H1 (cell line): Measurements from ENCODE around the gene RAPGEF1. TPM values are rescaled to one million over a fixed set of nuclear protein-coding genes. Genes with fewer than 3 reads are reported as not detected.

ENCODE experiments used
- CBX5 ChIP-seq: fragments of 300-800, 300-1000 bp; sonication (generic); IDR thresholded peaks from 2 replicates; pipeline ENCODE4 v1.7.1; 2016; ENCODE audit warnings: antibody characterized with exemption, low read length, low read depth
- CHD2 ChIP-seq: IDR thresholded peaks from 2 replicates; pipeline ENCODE4 v1.6.1; 2012; ENCODE audit warnings: low read length, improper control_type of control experiment
- FOSL1 ChIP-seq: IDR thresholded peaks from 2 replicates; pipeline ENCODE4 v1.6.1; 2011; ENCODE audit warnings: mild to moderate bottlenecking, low read depth, low read length, moderate library complexity; ENCODE audit not compliant: insufficient read depth
- GTF2F1 ChIP-seq: IDR thresholded peaks from 2 replicates; pipeline ENCODE4 v1.6.1; 2012; ENCODE audit warnings: low read depth, low read length, improper control_type of control experiment, borderline replicate concordance
- KDM4A ChIP-seq: IDR thresholded peaks from one replicate; pipeline ENCODE4 v1.7.1; 2012; ENCODE audit warnings: low read depth, mild to moderate bottlenecking, moderate library complexity, low read length, inconsistent platforms; ENCODE audit not compliant: severe bottlenecking
- KDM5A ChIP-seq: fragments of 200-600 bp; IDR thresholded peaks from 2 replicates; pipeline ENCODE4 v1.7.1; 2012; ENCODE audit warnings: mild to moderate bottlenecking, low read length, inconsistent platforms, mixed read lengths
- polyA plus RNA-seq, 7 experiments: library from polyadenylated mRNA; depleted of rRNA in 3 of 7; stranded (reverse) in 5 of 7; unstranded in 2 of 7; fragments of >200 nt in 5 of 7; fragments of 200-250 nt in 2 of 7; gene quantifications; 1 replicate in 5 of 7; 2 replicates in 1 of 7; 4 replicates in 1 of 7; pipeline versions ENCODE4 v1.2.1 to v1.2.3, GENCODE V29; 2011 to 2013; ENCODE audit warnings: missing spikeins in 2 of 7, mixed read lengths in 2 of 7
- total RNA-seq: library from RNA; stranded (reverse); fragmentation: NEBNext Ultra II Directional; extraction: Animal tissue kit (Norgen Biotek cat#: 25700); gene quantifications from 2 replicates; pipeline ENCODE4 v1.2.1, GENCODE V29; 2021
- TF ChIP-seq, protein P1 (sequence below): IDR thresholded peaks from 2 replicates; pipeline ENCODE4 v1.6.1; 2012; ENCODE audit warnings: low read length, inconsistent platforms

The RAPGEF1 gene
- total and polyA plus RNA-seq, 2 of the 8 experiments (the other 6 are each of a cell fraction or from before 2014, with no cell fraction given): 29.7 to 78.9 TPM

DNA sequence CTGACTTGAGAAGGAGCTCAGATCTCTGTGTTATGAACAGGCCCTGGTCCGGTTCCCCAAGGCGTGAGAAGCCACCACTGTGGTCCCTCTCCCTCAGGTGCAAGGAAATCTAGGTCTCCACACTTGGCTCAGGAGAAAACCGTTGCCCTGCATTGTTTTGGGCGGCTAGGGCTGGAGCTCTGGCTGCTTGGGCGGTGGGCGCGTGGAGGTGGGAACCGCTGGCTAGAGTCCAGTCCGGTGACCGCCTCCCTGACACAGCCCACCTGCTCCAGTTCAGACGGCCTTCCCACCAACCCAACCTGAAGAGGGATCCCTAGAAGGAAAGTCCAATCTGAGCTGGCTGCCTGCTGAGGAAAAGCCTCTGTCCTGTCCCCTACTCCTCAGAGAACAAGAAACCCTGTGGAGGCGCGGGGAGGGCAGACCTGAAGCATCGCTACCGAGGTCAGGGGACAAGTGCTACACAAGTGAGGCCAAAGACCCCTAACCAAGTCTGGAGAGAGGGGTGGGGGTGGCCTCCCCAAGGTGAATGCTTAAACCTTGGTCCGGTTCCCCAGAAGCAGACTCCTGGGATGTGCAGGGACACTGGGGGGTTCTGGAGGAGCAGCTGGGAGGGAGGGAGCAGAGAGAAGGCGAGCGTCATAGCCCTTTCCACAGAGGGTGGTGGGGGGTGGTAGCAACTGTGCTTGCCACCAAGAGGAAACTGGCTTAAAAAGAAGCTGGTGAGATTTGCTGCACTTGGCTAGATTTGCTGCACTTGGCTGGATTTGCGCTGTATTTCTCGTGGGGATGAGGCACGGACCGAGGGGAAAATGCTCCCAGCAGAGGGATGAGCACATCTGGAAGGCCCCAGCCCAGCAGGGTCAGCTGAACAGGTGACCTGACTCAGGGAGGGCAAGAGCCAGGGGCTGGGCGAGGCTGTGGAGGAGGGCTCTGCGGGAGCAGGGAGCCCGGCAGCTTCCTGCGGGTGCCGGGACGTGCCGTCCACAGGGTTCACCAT, 65.2 kb downstream of the RAPGEF1 start (continued):
- TF ChIP-seq, protein P1, sequence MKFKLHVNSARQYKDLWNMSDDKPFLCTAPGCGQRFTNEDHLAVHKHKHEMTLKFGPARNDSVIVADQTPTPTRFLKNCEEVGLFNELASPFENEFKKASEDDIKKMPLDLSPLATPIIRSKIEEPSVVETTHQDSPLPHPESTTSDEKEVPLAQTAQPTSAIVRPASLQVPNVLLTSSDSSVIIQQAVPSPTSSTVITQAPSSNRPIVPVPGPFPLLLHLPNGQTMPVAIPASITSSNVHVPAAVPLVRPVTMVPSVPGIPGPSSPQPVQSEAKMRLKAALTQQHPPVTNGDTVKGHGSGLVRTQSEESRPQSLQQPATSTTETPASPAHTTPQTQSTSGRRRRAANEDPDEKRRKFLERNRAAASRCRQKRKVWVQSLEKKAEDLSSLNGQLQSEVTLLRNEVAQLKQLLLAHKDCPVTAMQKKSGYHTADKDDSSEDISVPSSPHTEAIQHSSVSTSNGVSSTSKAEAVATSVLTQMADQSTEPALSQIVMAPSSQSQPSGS: no peak
- no peak for TF ChIP-seq KDM4A
- TF ChIP-seq KDM5A: no peak
- no peak for TF ChIP-seq CHD2
- no peak for TF ChIP-seq GTF2F1
- no peak for TF ChIP-seq FOSL1
- TF ChIP-seq CBX5: no peak
